K562 (cell line): Measurements from ENCODE around the gene TOMM22. TPM values are rescaled to one million over a fixed set of nuclear protein-coding genes. Genes with fewer than 3 reads are reported as not detected.

ENCODE experiments used
- ADNP ChIP-seq: fragments of 200-800 bp; sonication (Bioruptor generic); IDR thresholded peaks from 2 replicates; pipeline ENCODE4 v1.6.1; 2016; ENCODE audit warnings: missing genetic modification characterization, missing compliant biosample characterization
- BMI1 ChIP-seq: fragments of 150-350 bp; IDR thresholded peaks from 2 replicates; pipeline ENCODE4 v1.6.1; 2014; ENCODE audit warnings: low read length
- CCNT2 ChIP-seq: IDR thresholded peaks from 2 replicates; pipeline ENCODE4 v1.6.1; 2011; ENCODE audit warnings: borderline replicate concordance, low read depth, mild to moderate bottlenecking, moderate library complexity, mixed read lengths, low read length; ENCODE audit not compliant: insufficient read length; ENCODE audit errors: extremely low read depth
- EHMT2 ChIP-seq: fragments of 450-650 bp; IDR thresholded peaks from 2 replicates; pipeline ENCODE4 v1.6.1; 2018; ENCODE audit warnings: antibody characterized with exemption
- FIP1L1 ChIP-seq: fragments of 200-400 bp; formaldehyde crosslinking; IDR thresholded peaks from 2 replicates; pipeline ENCODE4 v1.6.1; 2018; ENCODE audit warnings: mild to moderate bottlenecking, low read depth, low read length; ENCODE audit not compliant: poor library complexity, severe bottlenecking
- GABPA ChIP-seq: fragments of 200-800 bp; sonication (Bioruptor generic); conservative IDR thresholded peaks from 2 replicates; pipeline ENCODE4 v1.6.1; 2016; ENCODE audit warnings: low read depth, missing genetic modification characterization, missing compliant biosample characterization
- GMEB1 ChIP-seq: fragments of 250-450 bp; sonication (Bioruptor Pico); IDR thresholded peaks from 2 replicates; pipeline ENCODE4 v1.4.0; 2020; ENCODE audit warnings: mild to moderate bottlenecking
- GTF3C2 ChIP-seq: IDR thresholded peaks from 3 replicates; pipeline ENCODE4 v1.6.1; 2011; ENCODE audit warnings: borderline replicate concordance, mild to moderate bottlenecking, moderate library complexity; ENCODE audit not compliant: insufficient read length; ENCODE audit errors: extremely low read depth
- KLF16 ChIP-seq: IDR thresholded peaks from 2 replicates; pipeline ENCODE4 v1.6.1; 2016; ENCODE audit warnings: antibody characterized with exemption
- MIER1 ChIP-seq: fragments of 450-650 bp; IDR thresholded peaks from 2 replicates; pipeline ENCODE4 v1.6.1; 2016; ENCODE audit warnings: antibody characterized with exemption, mild to moderate bottlenecking, low read depth
- MTF1 ChIP-seq: fragments of 250-450 bp; sonication (Bioruptor Pico); IDR thresholded peaks from 2 replicates; pipeline ENCODE4 v1.9.0; 2021; ENCODE audit warnings: moderate library complexity, mild to moderate bottlenecking, inconsistent platforms, borderline replicate concordance
- NFIC ChIP-seq: fragments of 450-650 bp; IDR thresholded peaks from 2 replicates; pipeline ENCODE4 v1.6.1; 2017; ENCODE audit warnings: mild to moderate bottlenecking, inconsistent platforms
- OTX1 ChIP-seq: fragments of 450-650 bp; formaldehyde crosslinking; IDR thresholded peaks from 2 replicates; pipeline ENCODE4 v1.4.0; 2022; ENCODE audit warnings: mild to moderate bottlenecking
- SMARCA4 ChIP-seq: fragments of 450-650 bp; IDR thresholded peaks from 2 replicates; pipeline ENCODE4 v1.6.1; 2016
- TRIM24 ChIP-seq, 2 experiments: fragments of 450-650 bp; IDR thresholded peaks; 2 replicates each; pipeline ENCODE4 v1.6.1; 2016
- USF2 ChIP-seq: sonication (generic); formaldehyde crosslinking; IDR thresholded peaks from 2 replicates; pipeline ENCODE4 v1.5.0; 2020; ENCODE audit warnings: missing genetic modification reagents
- YBX1 ChIP-seq: fragments of 450-650 bp; IDR thresholded peaks from 2 replicates; pipeline ENCODE4 v1.7.1; 2016; ENCODE audit warnings: mild to moderate bottlenecking
- ZNF175 ChIP-seq: fragments of 200-800 bp; sonication (Bioruptor generic); IDR thresholded peaks from 2 replicates; pipeline ENCODE4 v1.6.1; 2016; ENCODE audit warnings: low read depth, mild to moderate bottlenecking, missing genetic modification characterization, missing compliant biosample characterization
- ZNF282 ChIP-seq: sonication (generic); formaldehyde crosslinking; IDR thresholded peaks from 2 replicates; pipeline ENCODE4 v1.8.1; 2023; ENCODE audit warnings: missing genetic modification reagents
- ZNF766 ChIP-seq: fragments of 200-800 bp; sonication (Bioruptor generic); conservative IDR thresholded peaks from 2 replicates; pipeline ENCODE4 v1.6.1; 2016; ENCODE audit warnings: missing genetic modification characterization, missing compliant biosample characterization
- ZNF785 ChIP-seq: fragments of 250-450 bp; sonication (Bioruptor Pico); IDR thresholded peaks from 2 replicates; pipeline ENCODE4 v1.4.0; 2020; ENCODE audit warnings: mild to moderate bottlenecking
- polyA plus RNA-seq, 8 experiments: library from polyadenylated mRNA; depleted of rRNA in 4 of 8; stranded (reverse) in 5 of 8; unstranded in 3 of 8; fragments of >200 nt; fragmentation: Nextera tagmentation in 2 of 8; fragmentation: Illumina TruSeq in 1 of 8; extraction: Ambion mirVana in 2 of 8; extraction: Trizol in 1 of 8; gene quantifications; 2 replicates each; pipeline versions ENCODE4 v1.2.1 to v1.2.3, GENCODE V29; 2011 to 2014; ENCODE audit warnings: inconsistent platforms in 1 of 8, missing spikeins in 1 of 8
- total RNA-seq, 7 experiments: library from RNA; depleted of rRNA in 6 of 7; stranded (reverse); fragments of >200 nt in 6 of 7; fragmentation: Illumina TruSeq in 2 of 7; extraction: Trizol in 2 of 7; gene quantifications; 2 replicates each; pipeline versions ENCODE4 v1.2.1 to v1.2.3, GENCODE V29; 2011 to 2021; ENCODE audit warnings: low replicate concordance in 1 of 7

The TOMM22 gene
- total and polyA plus RNA-seq, 9 of the 15 experiments (the other 6 are each of a cell fraction or from before 2014, with no cell fraction given) = 25.8 to 108 (median 73.8) TPM

GRCh38 chr22:38681582-38682335, at the start of gene TOMM22 (continued):
- peak; percentile 81 for TF ChIP-seq CCNT2
- TF ChIP-seq BMI1 = no peak
- no peak for TF ChIP-seq OTX1 (CRISPR knock-in tag)
- TF ChIP-seq SMARCA4 = no peak
- no peak for TF ChIP-seq ZNF282
- no peak for TF ChIP-seq YBX1
- peak; percentile 18; the same call in 1 of the 2 replicates for TF ChIP-seq NFIC
- TF ChIP-seq FIP1L1 = peak; percentile 79
- no peak for TF ChIP-seq MIER1
- no peak for TF ChIP-seq USF2
- TF ChIP-seq ADNP (tag) = no peak
- TF ChIP-seq ZNF785 = no peak
- 0 out of 4 replicates have a peak, but pooled peaks of 1 of the 2 experiments have one; percentile 27 for TF ChIP-seq TRIM24 (IDR thresholded peaks at IDR 0.05)
- no peak for TF ChIP-seq MTF1 (CRISPR knock-in tag)
- TF ChIP-seq GTF3C2 = no peak
- TF ChIP-seq KLF16 = no peak
- no peak for TF ChIP-seq ZNF766 (CRISPR knock-in tag)
- no peak for TF ChIP-seq EHMT2
- no peak for TF ChIP-seq GMEB1 (CRISPR knock-in tag)
- TF ChIP-seq GABPA (tag) = peak; percentile 99
- no peak for TF ChIP-seq ZNF175 (CRISPR knock-in tag)
